Endothelial cell of umbilical vein (primary cell): ENCODE data around the gene C14orf119. TPM values are rescaled to one million over a fixed set of nuclear protein-coding genes. Genes with fewer than 3 reads are reported as not detected.

Experiments
- BruUV-seq: library from RNA; stranded (reverse); fragments of 400-500 nt; replicated peaks from 2 replicates; lab custom pipeline; 2021; lab: Mats Ljungman, UMichigan
- CTCF ChIA-PET: fragments of 300-600, 350-600 bp; sonication (Branson Sonifier 250); formaldehyde crosslinking; loops from one replicate; lab custom pipeline; 2021; ENCODE audit warnings: antibody characterized with exemption, inconsistent platforms; lab: Charles Lee
- POLR2A ChIA-PET: fragments of 300-600, 350-600 bp; sonication (Branson Sonifier 250); formaldehyde crosslinking; loops from one replicate; lab custom pipeline; 2021; ENCODE audit warnings: antibody characterized with exemption, inconsistent platforms; lab: Charles Lee
- DNase-seq: peaks from one replicate; pipeline ENCODE4 v3.0.0-alpha.2; 2011; ENCODE audit warnings: low read depth, low spot score
- FAIRE-seq: peaks from 2 replicates; lab custom pipeline; 2011; peaks lifted over from hg19 to GRCh38; lab: Jason Lieb, UNC
- H2AFZ ChIP-seq: 2 replicates; pipeline ENCODE4 v1.6.0; 2012; ENCODE audit warnings: low read depth, low read length, control low read depth, inconsistent platforms
- H3K27ac ChIP-seq: 2 replicates; pipeline ENCODE4 v1.5.1; 2011; ENCODE audit warnings: low read depth, mild to moderate bottlenecking, control low read depth, low read length, moderate library complexity; ENCODE audit not compliant: insufficient read depth
- H3K27me3 ChIP-seq, 2 experiments: 2 replicates each; pipeline versions ENCODE4 v1.6.0 to v1.6.1; 2011; ENCODE audit warnings: low read length in 2 of 2, mixed read lengths in 1 of 2; ENCODE audit not compliant: control insufficient read depth in 2 of 2, insufficient read depth in 2 of 2
- H3K36me3 ChIP-seq, 2 experiments: 2 replicates in 1 of 2; 3 replicates in 1 of 2; pipeline ENCODE4 v1.5.1; 2011; ENCODE audit warnings: low read length in 2 of 2, mild to moderate bottlenecking in 1 of 2, moderate library complexity in 1 of 2; ENCODE audit not compliant: control insufficient read depth in 2 of 2, insufficient read depth in 2 of 2; ENCODE audit errors: extremely low read depth in 1 of 2
- H3K4me1 ChIP-seq: 3 replicates; pipeline ENCODE4 v1.5.1; 2011; ENCODE audit warnings: mild to moderate bottlenecking, low read length; ENCODE audit not compliant: control insufficient read depth, insufficient read depth; ENCODE audit errors: extremely low read depth
- H3K4me2 ChIP-seq: 2 replicates; pipeline ENCODE4 v1.6.1; 2011; ENCODE audit warnings: low read length, control low read depth, mixed read lengths; ENCODE audit not compliant: insufficient read depth
- H3K4me3 ChIP-seq, 3 experiments: fragments of 200-600 bp in 1 of 3; sonication (generic), shearing (Covaris generic) in 1 of 3; replicated peaks in 1 of 3; 2 replicates each; pipeline ENCODE4 v1.5.1; 2011 to 2016; ENCODE audit warnings: control low read depth in 3 of 3, low read length in 3 of 3, mild to moderate bottlenecking in 2 of 3, inconsistent platforms in 1 of 3, low read depth in 1 of 3, moderate library complexity in 1 of 3; ENCODE audit not compliant: insufficient read depth in 1 of 3
- H3K79me2 ChIP-seq: 2 replicates; pipeline ENCODE4 v1.6.0; 2012; ENCODE audit warnings: low read length, inconsistent platforms; ENCODE audit not compliant: control insufficient read depth, insufficient read depth
- H3K9ac ChIP-seq: replicated peaks from 2 replicates; pipeline ENCODE3; 2011; ENCODE audit warnings: low read length, control low read depth; ENCODE audit not compliant: insufficient read depth; ENCODE audit errors: extremely low read depth
- H3K9me1 ChIP-seq: replicated peaks from 3 replicates; pipeline ENCODE4 v1.6.0; 2011; ENCODE audit warnings: mild to moderate bottlenecking, low read length; ENCODE audit not compliant: control insufficient read depth, insufficient read depth; ENCODE audit errors: extremely low read depth
- H3K9me3 ChIP-seq: replicated peaks from 2 replicates; pipeline ENCODE4 v1.5.1; 2012; ENCODE audit warnings: low read length, inconsistent platforms; ENCODE audit not compliant: control insufficient read depth, insufficient read depth
- H4K20me1 ChIP-seq: replicated peaks from 2 replicates; pipeline ENCODE3; 2011; ENCODE audit warnings: mild to moderate bottlenecking, low read length; ENCODE audit not compliant: control insufficient read depth, insufficient read depth; ENCODE audit errors: extremely low read depth
- CTCF ChIP-seq, 2 donors: IDR thresholded peaks; 1 replicate in 1 of 2; 2 replicates in 1 of 2; pipeline ENCODE4 v1.5.1; 2011; ENCODE audit warnings: low read length in 2 of 2, mild to moderate bottlenecking in 2 of 2, moderate library complexity in 2 of 2, control low read depth in 1 of 2, inconsistent platforms in 1 of 2, low read depth in 1 of 2; ENCODE audit not compliant: insufficient read depth in 1 of 2; ENCODE audit errors: extremely low read depth in 1 of 2
- GATA2 ChIP-seq: IDR thresholded peaks from 2 replicates; pipeline ENCODE4 v1.7.0; 2011; ENCODE audit warnings: low read depth, mild to moderate bottlenecking, moderate library complexity, mixed read lengths, low read length; ENCODE audit not compliant: insufficient read length, insufficient read depth
- dilution Hi-C: fragments of 300-500 bp; cut with MboI; formaldehyde crosslinking; loops from one replicate; pipeline ENCODE4 v1.15.0; 2019; ENCODE audit warnings: low sequenced_read_pairs; ENCODE audit not compliant: extremely low pct_ligation_motif_present
- intact Hi-C: fragments of 100-400 bp; cut with micrococcal nuclease; formaldehyde crosslinking; loops from one replicate; pipeline ENCODE4 v1.10.0; 2022
- polyA plus RNA-seq, 4 experiments: library from polyadenylated mRNA; depleted of rRNA in 3 of 4; stranded (reverse) in 3 of 4; unstranded in 1 of 4; fragments of >200 nt; gene quantifications; 2 replicates each; pipeline versions ENCODE4 v1.2.1 to v1.2.3, GENCODE V29; 2011 to 2012; ENCODE audit warnings: missing spikeins in 1 of 4
- total RNA-seq: library from RNA; stranded (reverse); gene quantifications from 2 replicates; pipeline ENCODE4 v1.2.3, GENCODE V29; 2021

Gene C14orf119
- total and polyA plus RNA-seq, 2 donors (not counting 3 experiments of a cell fraction or from before 2014, with no cell fraction given) = 58.3 to 60.5 TPM

DNA sequence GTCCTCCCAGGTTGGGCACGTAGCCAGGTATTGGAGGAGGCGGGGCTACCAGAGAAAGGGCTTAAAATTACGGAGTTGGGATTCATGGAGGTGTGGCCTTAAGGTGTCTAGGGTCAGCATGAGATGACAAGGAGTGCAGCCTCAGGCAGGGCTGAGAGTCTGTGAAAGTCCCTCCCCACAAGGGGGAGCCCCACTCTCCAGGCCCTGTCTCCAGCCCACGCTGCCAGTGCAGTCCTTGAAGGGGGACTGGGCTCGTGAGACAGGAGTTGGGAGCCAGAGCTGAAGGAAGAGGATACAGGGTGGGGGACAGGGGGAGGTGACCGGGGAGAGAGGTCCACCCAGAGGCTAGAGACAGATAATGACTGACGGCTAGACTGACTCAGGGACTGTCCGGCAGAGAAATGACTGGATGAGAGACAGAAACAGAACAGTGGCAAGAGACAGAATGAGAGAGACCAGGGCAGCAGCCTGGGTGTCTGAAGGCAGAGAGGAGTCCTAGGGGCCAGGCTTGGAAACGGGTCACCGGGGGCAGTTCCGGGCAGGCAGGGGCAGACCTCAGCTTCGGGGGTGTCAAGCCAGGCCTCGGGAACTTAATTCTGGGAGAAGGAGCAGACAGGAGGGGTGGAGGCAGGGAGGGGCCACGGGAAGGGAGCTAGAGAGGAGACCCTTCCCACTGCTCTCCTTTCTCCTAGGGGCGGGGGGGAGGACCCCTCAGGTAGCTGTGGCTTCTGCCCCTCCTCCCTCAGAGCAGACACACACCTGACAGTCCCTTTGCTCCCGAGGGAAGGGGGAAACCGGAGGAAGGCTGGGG is 39.0 kb upstream of the C14orf119 start:
- CTCF ChIA-PET = interaction anchor here (0.7 to 13.4 kb wide), 11 partner anchors 10 to 83 kb away, joined by 3 to 1071 read pairs (median 7); partner anchors contain the start of gene AJUBA
- Histone ChIP-seq H3K4me3 (peak overlapping the region in 2 of 3 experiments; percentile 49 to 62), H3K36me3 (peaks cover 14 to 27% of the 10 kb centered on the region in 2 experiments), H3K9me1 (no peaks in the 10 kb centered on the region), H3K27me3 (no peaks in the 10 kb centered on the region), H2AFZ (peak overlapping the region; percentile 78), H3K4me1 (peaks cover 16% of the 10 kb centered on the region), H3K27ac (peak overlapping the region; percentile 6), H3K4me2 (peak overlapping the region; percentile 40), H3K9ac (peak overlapping the region; percentile 53), H3K9me3 (no peaks in the 10 kb centered on the region), H3K79me2 (peaks cover 2% of the 10 kb centered on the region), H4K20me1 (no peaks in the 10 kb centered on the region)
- POLR2A ChIA-PET = interaction anchor here (0.7 to 1.8 kb wide), 3 partner anchors 10 to 70 kb away, joined by 3 to 5 read pairs (median 4); no protein-coding TSS in a partner anchor
- TSS peak; percentile 3 for BruUV-seq
- DNase-seq (peak; percentile 76), FAIRE-seq (peak; percentile 94)
- dilution Hi-C loops = no loop called here
- TF ChIP-seq GATA2 = no peak
- TF ChIP-seq CTCF (IDR thresholded peaks at IDR 0.05; ENCODE audit: extremely low read depth in 1 of 2, insufficient read depth in 1 of 2, low read depth in 1 of 2, low read length in 2 of 2) = peak; percentile 87 to 89
- intact Hi-C loops = loop anchor here (1.0 to 10.0 kb wide), 5 partner anchors 9 to 232 kb away; partner anchors contain the start of genes MRPL52 and PRMT5
